GM19099 (cell line): ENCODE measurements around the gene ACADVL.
A peak's percentile ranks its signal among the peaks of the same experiment; 100 is the strongest.

Source experiments
- POLR2A ChIP-seq: IDR thresholded peaks from 3 replicates; pipeline ENCODE4 v1.6.1; 2011; ENCODE audit warnings: low read depth; ENCODE audit not compliant: insufficient read length; ENCODE audit errors: extremely low read depth

ACADVL gene

GRCh38 chr17:7249830-7250229 lies 30.1 kb downstream of the ACADVL start:
- TF ChIP-seq POLR2A: no peak

- TF ChIP-seq POLR2A: no peak
Observed at GRCh38 chr17:7250695-7251627, 31.2 kb downstream of the ACADVL start.

GRCh38 chr17:7251661-7252175 lies 32.0 kb downstream of the ACADVL start, which contains the start of gene CTDNEP1:
CTDNEP1 (minus strand) TSS chr17:7251734; CDS start chr17:7251296, 438 bp downstream.
- peak; percentile 72 for TF ChIP-seq POLR2A

GRCh38 chr17:7252176-7253043 lies 32.7 kb downstream of the ACADVL start, which contains the start of gene ELP5:
ELP5 (plus strand) TSS chr17:7252215; CDS start chr17:7252551, 336 bp downstream.
- peak; percentile 89 for TF ChIP-seq POLR2A

GRCh38 chr17:7253082-7253481 lies 33.3 kb downstream of the ACADVL start:
- TF ChIP-seq POLR2A: no peak

- TF ChIP-seq POLR2A: no peak
Observed at GRCh38 chr17:7254511-7254910, 34.8 kb downstream of the ACADVL start.

- no peak for TF ChIP-seq POLR2A
Observed at GRCh38 chr17:7256766-7257456, 37.2 kb downstream of the ACADVL start.

GRCh38 chr17:7258731-7259554 lies 39.2 kb downstream of the ACADVL start:
- TF ChIP-seq POLR2A: no peak

DNA sequence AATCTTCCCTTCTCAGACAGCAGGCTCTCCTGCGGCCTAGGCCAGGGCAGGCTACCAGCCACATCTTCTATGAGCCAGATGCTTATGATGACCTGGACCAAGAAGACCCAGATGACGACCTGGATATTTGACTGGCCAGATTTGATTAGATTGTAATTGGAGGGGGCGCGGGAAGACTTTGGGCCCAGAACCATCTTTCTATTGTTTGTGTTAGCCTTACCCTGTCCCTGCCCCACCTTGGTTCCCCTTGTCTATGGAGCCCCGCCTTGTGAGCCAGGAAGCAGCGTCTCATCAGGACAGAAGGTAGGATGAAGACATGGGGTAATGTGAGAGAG lies 39.8 kb downstream of the ACADVL start:
- TF ChIP-seq POLR2A: no peak

DNA sequence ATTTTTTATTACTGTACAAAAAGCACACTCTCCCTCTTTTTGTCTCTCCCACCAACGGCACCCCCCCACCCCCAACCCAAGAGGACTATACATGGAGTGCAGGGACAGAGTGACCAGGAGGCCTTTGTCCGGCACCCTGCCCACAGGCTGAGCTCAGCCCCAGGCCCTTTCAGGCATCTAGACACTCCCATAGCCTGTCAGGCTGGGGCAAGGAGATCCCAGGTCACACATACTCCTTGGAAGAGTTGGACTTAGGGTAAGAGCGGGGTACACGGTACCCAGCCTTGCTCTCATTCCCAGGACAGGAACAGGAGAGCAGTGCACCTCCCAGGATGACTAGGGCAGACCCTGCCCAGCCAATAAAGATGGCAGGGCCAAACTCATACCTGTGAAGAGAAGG lies 40.4 kb downstream of the ACADVL start:
- no peak for TF ChIP-seq POLR2A

GRCh38 chr17:7260651-7261378 lies 41.1 kb downstream of the ACADVL start:
- TF ChIP-seq POLR2A: no peak

DNA sequence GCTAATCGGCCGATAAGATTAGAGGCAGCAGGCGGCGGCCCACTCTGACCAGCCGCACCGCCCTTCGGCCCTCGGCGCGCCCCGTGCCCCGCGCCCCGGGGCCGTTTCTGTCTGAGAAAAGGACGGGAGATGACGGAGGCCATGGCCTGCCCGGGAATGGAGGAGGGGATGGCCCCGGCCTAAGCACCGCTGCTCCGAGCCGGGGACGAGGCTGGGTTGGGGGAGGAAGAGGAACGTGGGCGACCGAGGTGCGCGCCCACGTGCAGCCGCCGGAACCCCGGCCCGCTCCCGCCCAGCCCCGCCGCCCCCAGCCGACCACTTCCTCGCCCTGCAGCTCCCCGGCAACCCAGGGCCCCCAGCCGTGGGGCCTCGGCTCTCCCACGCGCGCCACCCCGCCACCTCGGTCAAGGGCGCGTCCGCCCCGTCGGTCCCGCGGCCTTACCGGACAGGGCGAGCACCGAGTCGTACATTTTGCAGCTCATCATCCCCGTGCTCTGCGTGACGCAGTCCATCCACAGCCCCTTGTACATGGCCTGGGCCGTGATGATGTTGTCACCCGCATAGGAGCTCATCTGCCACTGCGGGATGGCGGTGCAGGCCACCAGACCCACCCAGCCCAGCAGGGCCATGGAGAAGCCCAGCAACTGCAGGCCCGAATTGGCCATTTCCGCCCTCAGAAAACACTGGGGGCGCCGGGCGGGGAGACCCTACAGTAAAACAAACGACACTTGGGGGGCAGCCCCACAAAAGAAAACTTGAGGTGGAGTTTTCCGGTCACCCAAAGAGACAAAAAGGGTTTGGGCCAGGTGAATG lies 41.8 kb downstream of the ACADVL start:
- TF ChIP-seq POLR2A: no peak
